Nephron progenitor cell (in vitro differentiated cells): Measurements from ENCODE around the gene PID1.

Source experiments
- DNase-seq: peaks from one replicate; pipeline ENCODE4 v3.0.0; 2021
- H3K27ac Mint-ChIP-seq: 2 replicates; pipeline ENCODE4 v1.8.0; 2021; ENCODE audit warnings: mild to moderate bottlenecking, moderate library complexity, mixed read lengths
- H3K27me3 Mint-ChIP-seq: 2 replicates; pipeline ENCODE4 v1.8.0; 2021; ENCODE audit warnings: mild to moderate bottlenecking, low read depth, mixed read lengths; ENCODE audit not compliant: poor library complexity
- H3K36me3 Mint-ChIP-seq: 2 replicates; pipeline ENCODE4 v1.8.0; 2021; ENCODE audit warnings: low read depth, mixed read lengths
- H3K4me1 Mint-ChIP-seq: 2 replicates; pipeline ENCODE4 v1.8.0; 2021; ENCODE audit warnings: mixed read lengths
- H3K4me3 Mint-ChIP-seq: 2 replicates; pipeline ENCODE4 v1.8.0; 2021; ENCODE audit warnings: mild to moderate bottlenecking, moderate library complexity, mixed read lengths
- H3K9me3 Mint-ChIP-seq: 2 replicates; pipeline ENCODE4 v1.8.0; 2021; ENCODE audit warnings: mild to moderate bottlenecking, moderate library complexity, mixed read lengths
- TF ChIP-seq, protein P1 (sequence below): fragments of 200-600 bp; sonication (generic); IDR thresholded peaks from 2 replicates; pipeline ENCODE4 v1.5.0; 2021; ENCODE audit warnings: antibody characterized with exemption

PID1 gene

DNA sequence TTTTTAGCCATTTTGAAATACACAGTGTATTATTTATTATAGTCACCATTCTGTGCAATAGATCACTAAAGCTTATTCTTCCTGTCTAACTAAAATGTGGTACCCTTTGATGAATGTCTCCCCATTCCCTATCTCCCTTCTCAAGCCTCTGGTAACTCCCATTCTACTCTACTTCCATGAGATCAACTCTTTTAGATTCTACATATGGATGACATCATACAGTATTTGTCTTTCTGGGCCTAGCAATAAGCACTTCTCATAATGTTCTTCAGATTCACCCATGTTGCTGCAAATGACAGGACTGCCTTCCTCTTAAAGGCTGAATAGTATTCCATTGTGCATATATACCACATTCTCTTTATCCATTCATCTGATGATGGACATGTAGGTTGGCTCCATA, 210.9 kb downstream of the PID1 start:
- H3K27ac Mint-ChIP-seq: no peak overlapping the region
- no peaks in the 10 kb centered on the region for H3K4me1 Mint-ChIP-seq
- TF ChIP-seq, protein P1, sequence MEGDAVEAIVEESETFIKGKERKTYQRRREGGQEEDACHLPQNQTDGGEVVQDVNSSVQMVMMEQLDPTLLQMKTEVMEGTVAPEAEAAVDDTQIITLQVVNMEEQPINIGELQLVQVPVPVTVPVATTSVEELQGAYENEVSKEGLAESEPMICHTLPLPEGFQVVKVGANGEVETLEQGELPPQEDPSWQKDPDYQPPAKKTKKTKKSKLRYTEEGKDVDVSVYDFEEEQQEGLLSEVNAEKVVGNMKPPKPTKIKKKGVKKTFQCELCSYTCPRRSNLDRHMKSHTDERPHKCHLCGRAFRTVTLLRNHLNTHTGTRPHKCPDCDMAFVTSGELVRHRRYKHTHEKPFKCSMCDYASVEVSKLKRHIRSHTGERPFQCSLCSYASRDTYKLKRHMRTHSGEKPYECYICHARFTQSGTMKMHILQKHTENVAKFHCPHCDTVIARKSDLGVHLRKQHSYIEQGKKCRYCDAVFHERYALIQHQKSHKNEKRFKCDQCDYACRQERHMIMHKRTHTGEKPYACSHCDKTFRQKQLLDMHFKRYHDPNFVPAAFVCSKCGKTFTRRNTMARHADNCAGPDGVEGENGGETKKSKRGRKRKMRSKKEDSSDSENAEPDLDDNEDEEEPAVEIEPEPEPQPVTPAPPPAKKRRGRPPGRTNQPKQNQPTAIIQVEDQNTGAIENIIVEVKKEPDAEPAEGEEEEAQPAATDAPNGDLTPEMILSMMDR: no peak
- no peak for DNase-seq
- H3K9me3 Mint-ChIP-seq: peaks cover 7% of the 10 kb centered on the region
- H3K36me3 Mint-ChIP-seq: no peaks in the 10 kb centered on the region
- no peak overlapping the region for H3K4me3 Mint-ChIP-seq
- H3K27me3 Mint-ChIP-seq: no peaks in the 10 kb centered on the region

DNA sequence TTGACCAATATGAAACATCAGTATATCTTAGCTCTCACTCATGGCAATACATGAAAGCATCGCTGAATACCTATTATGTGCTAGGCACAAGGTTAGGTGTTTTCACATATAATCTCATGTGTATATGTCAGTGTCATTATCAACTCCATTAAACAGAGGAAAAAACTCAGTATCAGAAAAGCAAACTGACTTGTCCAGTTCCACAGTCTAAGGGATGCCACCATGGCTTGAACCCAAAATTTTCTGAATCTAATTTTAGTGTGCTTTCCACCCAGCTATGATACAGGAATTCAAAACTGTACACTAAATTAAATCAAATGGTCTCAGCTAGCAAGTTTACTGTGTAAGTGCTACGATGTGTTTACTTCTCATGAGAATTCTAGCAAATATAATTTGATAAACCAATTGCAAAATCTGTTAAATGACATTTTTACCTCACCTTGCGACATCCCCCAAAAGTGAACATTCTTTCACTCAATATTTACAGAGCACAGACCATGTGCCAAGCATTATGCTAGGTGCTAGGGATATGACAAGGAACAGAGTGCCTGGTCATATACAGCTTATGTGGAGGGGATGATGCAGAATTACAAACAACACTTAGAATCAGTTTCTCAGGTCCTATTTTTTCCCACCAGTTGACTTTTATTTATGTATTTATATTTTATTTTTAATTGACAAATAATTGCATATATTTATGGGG, 211.6 kb downstream of the PID1 start:
- TF ChIP-seq, protein P1: no peak
- no peak overlapping the region for H3K4me3 Mint-ChIP-seq
- H3K36me3 Mint-ChIP-seq: no peaks in the 10 kb centered on the region
- H3K9me3 Mint-ChIP-seq: peaks cover 7% of the 10 kb centered on the region
- H3K27me3 Mint-ChIP-seq: no peaks in the 10 kb centered on the region
- H3K27ac Mint-ChIP-seq: no peak overlapping the region
- DNase-seq: no peak
- H3K4me1 Mint-ChIP-seq: no peaks in the 10 kb centered on the region

GRCh38 chr2:229057976-229058553, 213.0 kb downstream of the PID1 start:
- TF ChIP-seq, protein P1: no peak
- no peak for DNase-seq
- H3K36me3 Mint-ChIP-seq: no peaks in the 10 kb centered on the region
- no peaks in the 10 kb centered on the region for H3K27me3 Mint-ChIP-seq
- no peaks in the 10 kb centered on the region for H3K4me1 Mint-ChIP-seq
- peaks cover 7% of the 10 kb centered on the region for H3K9me3 Mint-ChIP-seq
- H3K4me3 Mint-ChIP-seq: no peak overlapping the region
- no peak overlapping the region for H3K27ac Mint-ChIP-seq

DNA sequence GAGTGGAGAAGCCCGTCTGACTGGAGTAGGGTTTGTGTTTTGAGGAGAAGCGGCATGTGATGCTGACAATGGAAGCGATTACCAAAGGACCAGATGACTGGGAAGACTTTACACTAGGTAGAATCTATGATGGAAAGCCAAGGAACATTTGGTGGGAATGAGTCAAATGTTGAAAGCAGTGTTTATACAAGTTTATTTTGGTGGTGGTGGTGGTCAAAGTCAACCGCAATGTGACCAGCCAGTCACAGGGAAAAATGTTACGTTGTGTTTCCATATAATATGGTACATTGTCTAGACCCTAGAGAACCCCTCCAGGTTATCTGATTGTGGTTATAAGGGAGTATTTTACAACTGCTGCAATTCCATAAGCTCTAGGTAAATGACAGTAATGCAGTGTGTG, 216.8 kb downstream of the PID1 start:
- Mint-ChIP-seq H3K4me3 (no peak overlapping the region), H3K36me3 (no peaks in the 10 kb centered on the region), H3K27ac (no peak overlapping the region), H3K4me1 (no peaks in the 10 kb centered on the region), H3K9me3 (no peaks in the 10 kb centered on the region), H3K27me3 (no peaks in the 10 kb centered on the region)
- DNase-seq: no peak
- TF ChIP-seq, protein P1: no peak

DNA sequence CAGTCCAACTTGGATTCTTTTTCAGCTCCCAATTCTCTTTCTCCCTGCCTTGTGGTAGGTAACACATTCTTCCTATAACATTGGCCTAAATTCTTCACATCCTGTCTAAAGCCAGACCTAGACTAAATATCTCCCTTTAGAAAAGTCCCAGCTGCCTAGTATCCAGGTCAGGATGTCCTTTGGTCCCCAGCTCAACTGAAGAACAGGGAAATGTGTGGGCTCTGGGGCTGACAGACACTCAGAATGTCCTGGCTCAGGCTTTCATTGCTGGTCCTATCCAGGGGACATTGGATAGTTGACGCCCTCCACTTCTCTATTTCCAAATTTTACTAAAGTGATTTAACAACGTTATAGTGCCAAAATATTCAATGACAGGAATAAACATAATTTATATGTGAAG, 219.3 kb downstream of the PID1 start:
- peaks cover 3% of the 10 kb centered on the region for H3K27me3 Mint-ChIP-seq
- DNase-seq: no peak
- TF ChIP-seq, protein P1: no peak
- no peak overlapping the region for H3K4me3 Mint-ChIP-seq
- no peaks in the 10 kb centered on the region for H3K4me1 Mint-ChIP-seq
- no peak overlapping the region for H3K27ac Mint-ChIP-seq
- no peaks in the 10 kb centered on the region for H3K9me3 Mint-ChIP-seq
- H3K36me3 Mint-ChIP-seq: no peaks in the 10 kb centered on the region

DNA sequence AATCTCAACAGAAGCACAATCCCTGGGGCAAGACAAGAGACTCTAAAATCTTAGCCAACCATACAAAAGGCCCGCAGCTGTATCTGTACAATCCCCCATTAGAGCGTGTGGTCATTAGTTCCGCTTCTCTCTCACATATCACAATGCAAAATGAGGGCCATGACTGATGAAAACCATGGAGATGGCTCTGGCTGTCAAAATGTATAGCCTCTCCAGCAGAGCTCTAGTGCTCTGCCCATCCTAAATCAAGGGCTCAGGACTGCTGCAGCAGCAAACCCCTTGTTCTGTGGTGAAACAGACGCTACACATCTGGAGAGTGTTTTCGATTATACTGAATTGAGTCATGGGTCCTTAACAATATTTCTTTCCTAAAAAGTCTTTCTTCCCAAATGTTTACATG, 221.0 kb downstream of the PID1 start:
- Mint-ChIP-seq H3K27me3 (peaks cover 3% of the 10 kb centered on the region), H3K4me3 (no peak overlapping the region), H3K36me3 (no peaks in the 10 kb centered on the region), H3K9me3 (no peaks in the 10 kb centered on the region), H3K4me1 (no peaks in the 10 kb centered on the region), H3K27ac (no peak overlapping the region)
- TF ChIP-seq, protein P1: no peak
- no peak for DNase-seq
